ENCODE results near the gene ATAD3A.

- TF ChIP-seq CTCF (IDR thresholded peaks at IDR 0.05; ENCODE audit: low read depth, low read length, poor library complexity, severe bottlenecking) (no peak), EZH2phosphoT487 (IDR thresholded peaks at IDR 0.05; ENCODE audit: borderline replicate concordance, low read length) (no peak)
Measured at GRCh38 chr1:1550087-1550486, 38.1 kb downstream of the ATAD3A start.
